Measurements from ENCODE around the gene COL4A6.

COL4A6 gene

DNA sequence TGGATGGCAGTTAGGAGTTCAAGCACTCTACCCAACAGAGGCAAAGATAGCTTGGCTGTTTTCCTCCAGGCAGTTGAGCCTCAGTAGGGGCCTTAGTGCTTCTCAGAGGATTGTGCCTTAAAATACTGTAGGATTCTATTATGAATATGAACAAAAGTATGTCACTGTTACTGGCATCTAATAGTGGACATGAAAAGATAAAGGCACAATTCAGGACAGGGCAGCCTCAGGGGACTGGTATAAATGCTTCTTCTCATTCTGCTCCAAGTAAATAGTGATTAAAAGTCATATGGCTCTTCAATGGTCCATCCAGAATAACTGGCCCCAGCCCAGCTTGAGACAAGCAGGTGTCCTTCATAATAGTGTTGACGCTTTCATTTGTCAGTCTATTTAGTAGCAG, 17.7 kb downstream of the COL4A6 start:
- H3K27ac ChIP-seq (ENCODE audit: low read depth, low read length), result no peak overlapping the region
- H4K20me1 ChIP-seq (ENCODE audit: low read depth, low read length), result no peaks in the 10 kb centered on the region
- H2AFZ ChIP-seq (ENCODE audit: low read depth, low read length, severe bottlenecking), result no peak overlapping the region
- no peak overlapping the region for H3K4me3 ChIP-seq (ENCODE audit: insufficient read depth, low read length, poor library complexity, severe bottlenecking)
- H3F3A ChIP-seq (ENCODE audit: insufficient read depth), result no peaks in the 10 kb centered on the region
- TF ChIP-seq EZH2phosphoT487 (conservative IDR thresholded peaks at IDR 0.05; ENCODE audit: low read length), result no peak
- H3K36me3 ChIP-seq (ENCODE audit: low read length), result no peaks in the 10 kb centered on the region
- no peak overlapping the region for H3K4me2 ChIP-seq (ENCODE audit: low read depth, low read length, poor library complexity, severe bottlenecking)
- no peaks in the 10 kb centered on the region for H3K27me3 ChIP-seq (ENCODE audit: low read length)
- no peaks in the 10 kb centered on the region for H3K9me2 ChIP-seq (replicated peaks; ENCODE audit: insufficient read depth, low read length)
- no peak overlapping the region for H3K9ac ChIP-seq (ENCODE audit: low read length)
- no peaks in the 10 kb centered on the region for H3K79me2 ChIP-seq (ENCODE audit: insufficient read depth, low read length)
- H3K9me3 ChIP-seq (ENCODE audit: insufficient read depth, low read length), result no peaks in the 10 kb centered on the region

DNA sequence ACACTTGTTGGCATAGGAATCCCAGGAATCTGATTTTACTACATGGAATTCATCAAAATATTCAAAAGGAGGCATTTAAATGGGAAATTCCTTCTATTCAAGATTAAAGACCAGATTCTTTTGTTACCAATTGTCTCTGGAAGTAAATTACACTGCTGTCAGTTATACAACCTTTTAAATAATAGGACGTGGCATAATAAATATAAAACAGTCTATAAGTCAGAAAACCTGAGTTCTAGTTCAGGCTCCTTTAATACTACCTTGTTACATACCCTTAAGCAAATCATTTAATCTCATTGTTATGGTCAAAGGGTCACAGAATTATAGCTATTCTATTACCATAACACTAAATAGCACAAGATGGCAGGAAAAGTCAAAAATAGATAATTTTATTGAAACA, 18.8 kb downstream of the COL4A6 start:
- no peak overlapping the region for H3K4me2 ChIP-seq (ENCODE audit: low read depth, low read length, poor library complexity, severe bottlenecking)
- H2AFZ ChIP-seq (ENCODE audit: low read depth, low read length, severe bottlenecking), result no peak overlapping the region
- no peak overlapping the region for H3K9ac ChIP-seq (ENCODE audit: low read length)
- TF ChIP-seq EZH2phosphoT487 (conservative IDR thresholded peaks at IDR 0.05; ENCODE audit: low read length) (no peak), CTCF (IDR thresholded peaks at IDR 0.05; ENCODE audit: insufficient read depth, low read length, poor library complexity, severe bottlenecking) (no peak)
- no peaks in the 10 kb centered on the region for H3F3A ChIP-seq (ENCODE audit: insufficient read depth)
- H3K27ac ChIP-seq (ENCODE audit: low read depth, low read length), result no peak overlapping the region
- H4K20me1 ChIP-seq (ENCODE audit: low read depth, low read length), result no peaks in the 10 kb centered on the region
- no peaks in the 10 kb centered on the region for H3K9me2 ChIP-seq (replicated peaks; ENCODE audit: insufficient read depth, low read length)
- H3K27me3 ChIP-seq (ENCODE audit: low read length), result no peaks in the 10 kb centered on the region
- no peaks in the 10 kb centered on the region for H3K79me2 ChIP-seq (ENCODE audit: insufficient read depth, low read length)
- no peaks in the 10 kb centered on the region for H3K9me3 ChIP-seq (ENCODE audit: insufficient read depth, low read length)
- H3K4me3 ChIP-seq (ENCODE audit: insufficient read depth, low read length, poor library complexity, severe bottlenecking), result no peak overlapping the region
- H3K36me3 ChIP-seq (ENCODE audit: low read length), result no peaks in the 10 kb centered on the region

- TF ChIP-seq CTCF (IDR thresholded peaks at IDR 0.05; ENCODE audit: insufficient read depth, low read length, poor library complexity, severe bottlenecking) (no peak), EZH2phosphoT487 (conservative IDR thresholded peaks at IDR 0.05; ENCODE audit: low read length) (no peak)
- Histone ChIP-seq H3K9me2 (replicated peaks; ENCODE audit: insufficient read depth, low read length) (no peaks in the 10 kb centered on the region), H3K27me3 (ENCODE audit: low read length) (no peaks in the 10 kb centered on the region), H3F3A (ENCODE audit: insufficient read depth) (no peaks in the 10 kb centered on the region), H3K9ac (ENCODE audit: low read length) (no peak overlapping the region), H3K27ac (ENCODE audit: low read depth, low read length) (no peak overlapping the region), H3K79me2 (ENCODE audit: insufficient read depth, low read length) (no peaks in the 10 kb centered on the region), H3K36me3 (ENCODE audit: low read length) (no peaks in the 10 kb centered on the region), H3K4me3 (ENCODE audit: insufficient read depth, low read length, poor library complexity, severe bottlenecking) (no peak overlapping the region), H2AFZ (ENCODE audit: low read depth, low read length, severe bottlenecking) (no peak overlapping the region), H4K20me1 (ENCODE audit: low read depth, low read length) (no peaks in the 10 kb centered on the region), H3K9me3 (ENCODE audit: insufficient read depth, low read length) (no peaks in the 10 kb centered on the region), H3K4me2 (ENCODE audit: low read depth, low read length, poor library complexity, severe bottlenecking) (no peak overlapping the region)
Measured at GRCh38 chrX:108417257-108417656, 21.0 kb downstream of the COL4A6 start.

DNA sequence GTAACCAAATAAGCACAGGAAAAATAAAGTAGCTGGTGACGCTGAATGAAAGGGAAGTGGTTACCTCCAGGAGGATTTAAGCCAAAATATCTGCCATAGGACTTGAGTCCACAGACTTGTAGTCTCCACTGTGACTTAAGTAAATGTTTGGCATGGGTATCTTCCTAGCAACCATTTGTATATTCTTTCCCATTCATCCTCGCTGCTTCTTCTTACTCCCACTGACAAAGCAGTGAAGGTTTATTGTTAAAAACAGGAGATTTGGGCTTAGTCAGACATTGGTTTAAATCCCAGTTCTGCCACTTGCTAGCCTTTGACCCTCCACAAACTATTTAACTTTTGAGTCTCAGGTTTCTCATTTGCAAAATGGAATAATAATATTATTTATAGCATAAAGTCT, 22.3 kb downstream of the COL4A6 start:
- no peaks in the 10 kb centered on the region for H3K36me3 ChIP-seq (ENCODE audit: low read length)
- H3K9me2 ChIP-seq (replicated peaks; ENCODE audit: insufficient read depth, low read length), result no peaks in the 10 kb centered on the region
- no peak overlapping the region for H3K4me3 ChIP-seq (ENCODE audit: insufficient read depth, low read length, poor library complexity, severe bottlenecking)
- no peaks in the 10 kb centered on the region for H4K20me1 ChIP-seq (ENCODE audit: low read depth, low read length)
- no peaks in the 10 kb centered on the region for H3K79me2 ChIP-seq (ENCODE audit: insufficient read depth, low read length)
- no peaks in the 10 kb centered on the region for H3K27me3 ChIP-seq (ENCODE audit: low read length)
- TF ChIP-seq EZH2phosphoT487 (conservative IDR thresholded peaks at IDR 0.05; ENCODE audit: low read length) (no peak), CTCF (IDR thresholded peaks at IDR 0.05; ENCODE audit: insufficient read depth, low read length, poor library complexity, severe bottlenecking) (no peak)
- H3K9me3 ChIP-seq (ENCODE audit: insufficient read depth, low read length), result no peaks in the 10 kb centered on the region
- no peak overlapping the region for H2AFZ ChIP-seq (ENCODE audit: low read depth, low read length, severe bottlenecking)
- no peak overlapping the region for H3K27ac ChIP-seq (ENCODE audit: low read depth, low read length)
- no peak overlapping the region for H3K9ac ChIP-seq (ENCODE audit: low read length)
- no peak overlapping the region for H3K4me2 ChIP-seq (ENCODE audit: low read depth, low read length, poor library complexity, severe bottlenecking)
- H3F3A ChIP-seq (ENCODE audit: insufficient read depth), result no peaks in the 10 kb centered on the region
